Spleen (tissue), 11 donors: ENCODE data around the gene SLC16A5. TPM values are rescaled to one million over a fixed set of nuclear protein-coding genes. Genes with fewer than 3 reads are reported as not detected.
A peak's percentile ranks its signal among the peaks of the same experiment; 100 is the strongest.

Experiments
- DNase-seq: peaks from one replicate; pipeline ENCODE4 v3.0.0-alpha.2; 2020
- H3K27ac ChIP-seq, 8 donors: fragments of 200-600 bp; sonication (generic) in 7 of 8; 1 replicate in 4 of 8; 2 replicates in 4 of 8; pipeline versions ENCODE4 v1.5.0 to v1.8.0; 2016 to 2021; ENCODE audit warnings: inconsistent platforms in 4 of 8, mild to moderate bottlenecking in 4 of 8, moderate library complexity in 1 of 8
- H3K27me3 ChIP-seq, 7 donors: fragments of 200-600 bp; sonication (generic) in 6 of 7; replicated peaks in 1 of 7; 1 replicate in 4 of 7; 2 replicates in 3 of 7; pipeline versions ENCODE4 v1.5.0 to v1.8.0; 2016 to 2021; ENCODE audit warnings: inconsistent platforms in 3 of 7, mild to moderate bottlenecking in 1 of 7
- H3K36me3 ChIP-seq, 6 donors: fragments of 200-600 bp; sonication (generic) in 5 of 6; 1 replicate in 4 of 6; 2 replicates in 2 of 6; pipeline versions ENCODE4 v1.5.0 to v1.8.0; 2016 to 2021; ENCODE audit warnings: inconsistent platforms in 2 of 6
- H3K4me1 ChIP-seq, 6 donors: fragments of 200-600 bp; sonication (generic) in 5 of 6; 1 replicate in 3 of 6; 2 replicates in 3 of 6; pipeline versions ENCODE4 v1.5.0 to v1.8.0; 2016 to 2021; ENCODE audit warnings: inconsistent platforms in 3 of 6
- H3K4me3 ChIP-seq, 8 donors: fragments of 200-600 bp; sonication (generic) in 7 of 8; 1 replicate in 4 of 8; 2 replicates in 4 of 8; pipeline versions ENCODE4 v1.5.0 to v1.8.0; 2016 to 2021; ENCODE audit warnings: inconsistent platforms in 4 of 8, mild to moderate bottlenecking in 4 of 8, moderate library complexity in 2 of 8
- H3K9me3 ChIP-seq, 8 donors: fragments of 200-600 bp; sonication (generic) in 7 of 8; 1 replicate in 4 of 8; 2 replicates in 4 of 8; pipeline versions ENCODE4 v1.5.0 to v1.8.0; 2016 to 2021; ENCODE audit warnings: inconsistent platforms in 4 of 8
- CTCF ChIP-seq, 11 experiments: fragments of 200-600 bp in 7 of 11; fragments of 450-650 bp in 4 of 11; sonication (generic) in 4 of 11; IDR thresholded peaks in 8 of 11; conservative IDR thresholded peaks in 3 of 11; 1 replicate in 7 of 11; 2 replicates in 4 of 11; pipeline versions ENCODE4 v1.4.0 to v1.8.0; 2016 to 2021; ENCODE audit warnings: antibody characterized with exemption in 11 of 11, inconsistent platforms in 4 of 11, mild to moderate bottlenecking in 1 of 11
- POLR2A ChIP-seq, 3 donors: fragments of 450-650 bp; IDR thresholded peaks; one replicate each; pipeline ENCODE4 v1.5.1; 2017; ENCODE audit warnings: antibody characterized with exemption in 3 of 3, mild to moderate bottlenecking in 1 of 3
- POLR2AphosphoS5 ChIP-seq, 3 donors: sonication (generic); formaldehyde crosslinking; IDR thresholded peaks; one replicate each; pipeline ENCODE4 v1.5.1; 2017; ENCODE audit warnings: antibody characterized with exemption in 3 of 3
- WGBS, 5 donors: extraction: QIAGEN DNeasy Blood & Tissue Kit in 3 of 5; methylation state at CpG; one replicate each; pipeline versions ENCODE4 v1.1.5 to v1.1.7; 2013 to 2018; 5-methylcytosine and 5-hydroxymethylcytosine counted together
- intact Hi-C: fragments of 100-400 bp; cut with DNase I; formaldehyde crosslinking; loops from one replicate; pipeline ENCODE4 v1.15.0; 2023; ENCODE audit warnings: low total_unique reads
- polyA plus RNA-seq, 3 donors: library from polyadenylated mRNA; stranded (reverse); fragments of 200-250 nt; gene quantifications; one replicate each; pipeline ENCODE4 v1.2.1, GENCODE V29; 2013
- total RNA-seq, 7 donors: library from RNA; depleted of rRNA in 3 of 7; stranded (reverse); fragments of >200 nt in 3 of 7; fragmentation: NEBNext Ultra II Directional in 4 of 7; extraction: Animal tissue kit (Norgen Biotek cat#: 25700) in 4 of 7; gene quantifications; one replicate each; pipeline versions ENCODE4 v1.1.0 to v1.2.1, GENCODE V29; 2016 to 2021
- donor health status: healthy with polysubstance abuse.
- donor health status: DM: no; HTN: no; CAD: no; lungs with moderate emphysema.
- donor health status: DM: no; HTN: no; CAD: no.
- donor health status: Bipolar disorder and iron deficiency.
- donor health status: healthy.
- donor health status: DM: no; HTN: no; CAD: no.
- donor health status: DM: yes; HTN: yes; CAD: no.

SLC16A5 gene
- total and polyA plus RNA-seq, 10 donors, result 3.1 to 31.0 (median 12.2) TPM

- intact Hi-C loops, result no loop called here
- Histone ChIP-seq H3K4me3 (no peak overlapping the region), H3K27ac (no peak overlapping the region), H3K27me3 (no peaks in the 10 kb centered on the region), H3K9me3 (no peaks in the 10 kb centered on the region), H3K36me3 (peaks cover 0 to 71% (median 48%) of the 10 kb centered on the region in 6 donors), H3K4me1 (peaks cover 0 to 35% (median 12%) of the 10 kb centered on the region in 6 donors)
- TF ChIP-seq CTCF (IDR thresholded peaks at IDR 0.05 in 8 of 11, conservative IDR thresholded peaks at IDR 0.05 in 3 of 11) (no peak), POLR2A (IDR thresholded peaks at IDR 0.05) (no peak), POLR2AphosphoS5 (IDR thresholded peaks at IDR 0.05) (no peak)
- 93 to 96% (median 94%) methylated on average over 12 to 13 of the region's 13 CpGs for WGBS, 5 donors
- DNase-seq, result no peak
Observed at GRCh38 chr17:75063201-75063600, 24.6 kb upstream of the SLC16A5 start.

- H3K4me1 ChIP-seq, result peaks cover 0 to 35% (median 12%) of the 10 kb centered on the region in 6 donors
- intact Hi-C loops, result no loop called here
- H3K27me3 ChIP-seq, result no peaks in the 10 kb centered on the region
- no peak for DNase-seq
- H3K27ac ChIP-seq, result no peak overlapping the region
- H3K4me3 ChIP-seq, result no peak overlapping the region
- H3K9me3 ChIP-seq, result no peaks in the 10 kb centered on the region
- TF ChIP-seq CTCF (IDR thresholded peaks at IDR 0.05 in 8 of 11, conservative IDR thresholded peaks at IDR 0.05 in 3 of 11) (no peak), POLR2A (IDR thresholded peaks at IDR 0.05) (no peak), POLR2AphosphoS5 (IDR thresholded peaks at IDR 0.05) (no peak)
- H3K36me3 ChIP-seq, result peaks cover 0 to 68% (median 47%) of the 10 kb centered on the region in 6 donors
- 81 to 95% (median 90%) methylated on average over 3 of the region's 3 CpGs for WGBS, 5 donors
Observed at GRCh38 chr17:75063626-75064025, 24.1 kb upstream of the SLC16A5 start.

GRCh38 chr17:75064040-75064439 is 23.7 kb upstream of the SLC16A5 start:
- Histone ChIP-seq H3K27ac (no peak overlapping the region), H3K4me1 (peaks cover 0 to 35% (median 12%) of the 10 kb centered on the region in 6 donors), H3K9me3 (no peaks in the 10 kb centered on the region), H3K4me3 (no peak overlapping the region), H3K27me3 (no peaks in the 10 kb centered on the region), H3K36me3 (peaks cover 0 to 67% (median 47%) of the 10 kb centered on the region in 6 donors)
- no peak for DNase-seq
- intact Hi-C loops, result no loop called here
- TF ChIP-seq POLR2A (IDR thresholded peaks at IDR 0.05) (no peak), POLR2AphosphoS5 (IDR thresholded peaks at IDR 0.05) (no peak)
- WGBS, 5 donors, result 92 to 99% (median 97%) methylated on average over 11 of the region's 11 CpGs

- H3K36me3 ChIP-seq, result peaks cover 0 to 63% (median 45%) of the 10 kb centered on the region in 6 donors
- peaks cover 0 to 32% (median 10%) of the 10 kb centered on the region in 6 donors for H3K4me1 ChIP-seq
- H3K9me3 ChIP-seq, result no peaks in the 10 kb centered on the region
- H3K4me3 ChIP-seq, result no peak overlapping the region
- no peak for DNase-seq
- 91 to 97% (median 94%) methylated on average over 8 of the region's 8 CpGs for whole genome bisulfite sequencing, 5 donors
- no peak overlapping the region for H3K27ac ChIP-seq
- no peaks in the 10 kb centered on the region for H3K27me3 ChIP-seq
- intact Hi-C loops, result no loop called here
- TF ChIP-seq POLR2AphosphoS5 (IDR thresholded peaks at IDR 0.05) (no peak), POLR2A (IDR thresholded peaks at IDR 0.05) (no peak)
Observed at GRCh38 chr17:75064460-75064859, 23.3 kb upstream of the SLC16A5 start.

GRCh38 chr17:75064867-75065561 is 22.7 kb upstream of the SLC16A5 start:
- no peak for DNase-seq
- 93 to 96% (median 95%) methylated on average over 16 to 18 of the region's 18 CpGs for WGBS, 5 donors

More at GRCh38 chr17:75064867-75065561, 22.7 kb upstream of the SLC16A5 start:
- Histone ChIP-seq H3K4me3 (no peak overlapping the region), H3K27ac (peak overlapping the region in 4 of 8 donors; percentile 30 to 60 (median 38)), H3K4me1 (peaks cover 0 to 26% (median 7%) of the 10 kb centered on the region in 6 donors), H3K27me3 (no peaks in the 10 kb centered on the region), H3K9me3 (no peaks in the 10 kb centered on the region), H3K36me3 (peaks cover 0 to 57% (median 42%) of the 10 kb centered on the region in 6 donors)
- intact Hi-C loops, result no loop called here
- no peak for TF ChIP-seq POLR2AphosphoS5 (IDR thresholded peaks at IDR 0.05)
- no peak for TF ChIP-seq CTCF (IDR thresholded peaks at IDR 0.05 in 8 of 11, conservative IDR thresholded peaks at IDR 0.05 in 3 of 11)
- TF ChIP-seq POLR2A (IDR thresholded peaks at IDR 0.05), result no peak
